ENCODE measurements around the gene EIF1B.

The EIF1B gene

DNA sequence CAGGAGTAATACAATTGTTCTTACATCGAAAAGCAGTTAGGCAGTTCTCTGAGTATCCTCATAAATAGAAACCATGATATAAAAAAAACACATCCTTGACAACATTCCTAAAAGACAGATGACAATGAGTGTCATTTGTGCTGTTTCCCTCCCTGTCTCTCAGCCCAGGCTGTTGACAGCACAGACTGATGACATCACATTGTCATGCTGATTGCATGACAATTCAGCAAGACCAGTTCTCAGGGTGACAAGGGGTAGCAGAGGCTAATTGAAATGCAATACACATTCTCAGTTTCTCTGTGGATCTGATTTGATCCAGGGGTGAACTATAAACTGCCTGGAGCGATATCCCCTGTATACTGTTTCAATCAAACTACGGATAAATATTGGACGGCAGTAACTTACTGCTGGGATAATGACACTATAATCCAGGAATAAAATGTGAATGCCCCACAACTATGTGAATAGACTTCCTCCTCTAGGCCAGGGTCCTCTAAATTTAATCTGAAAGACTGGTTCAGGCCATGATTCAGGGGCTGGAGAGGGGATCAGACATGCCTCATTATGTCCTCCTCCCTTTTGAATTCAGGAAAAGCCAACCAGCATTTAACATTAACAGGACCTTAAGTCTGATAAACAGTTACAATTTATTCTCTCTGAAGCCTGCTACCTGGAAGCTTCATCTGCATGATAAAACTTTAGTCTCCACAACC is 16.7 kb upstream of the EIF1B start:
- no peak for TF ChIP-seq JUND (IDR thresholded peaks at IDR 0.05; ENCODE audit: low read depth)
- DNase-seq (ENCODE audit: low read depth in 1 of 2, low spot score in 1 of 2) = no peak
- in situ Hi-C loops (cut with HindIII; ENCODE audit: low pct_unique_long_range_greater_than_20kb, low sequenced_read_pairs) = no loop called here

DNA sequence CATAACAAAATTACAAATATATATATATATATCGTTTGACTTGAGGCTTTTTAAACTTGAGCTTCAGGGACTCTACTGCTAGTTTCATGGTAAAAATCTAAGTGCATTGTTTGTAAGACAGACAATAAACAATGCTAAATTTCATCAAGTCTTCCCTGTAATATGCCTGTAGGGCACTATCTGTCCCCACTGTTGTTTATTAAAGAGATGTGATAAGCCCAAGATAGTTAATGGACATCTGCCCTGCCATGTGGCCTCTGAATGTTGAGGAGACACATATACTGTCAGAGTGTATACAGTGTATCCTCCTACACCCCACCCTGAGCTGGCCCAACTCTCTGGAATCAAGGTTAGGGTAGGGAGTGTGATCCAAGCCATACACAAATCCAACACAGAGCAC is 15.1 kb upstream of the EIF1B start:
- DNase-seq (ENCODE audit: low read depth in 1 of 2, low spot score in 1 of 2) = no peak
- TF ChIP-seq JUND (IDR thresholded peaks at IDR 0.05; ENCODE audit: low read depth) = no peak
- in situ Hi-C loops (cut with HindIII; ENCODE audit: low pct_unique_long_range_greater_than_20kb, low sequenced_read_pairs) = no loop called here

- no peak for DNase-seq (ENCODE audit: low read depth in 1 of 2, low spot score in 1 of 2)
- no peak for TF ChIP-seq JUND (IDR thresholded peaks at IDR 0.05; ENCODE audit: low read depth)
- in situ Hi-C loops (cut with HindIII; ENCODE audit: low pct_unique_long_range_greater_than_20kb, low sequenced_read_pairs) = no loop called here
These were observed 11.4 kb upstream of the EIF1B start for GRCh38 chr3:40298075-40298474.

DNA sequence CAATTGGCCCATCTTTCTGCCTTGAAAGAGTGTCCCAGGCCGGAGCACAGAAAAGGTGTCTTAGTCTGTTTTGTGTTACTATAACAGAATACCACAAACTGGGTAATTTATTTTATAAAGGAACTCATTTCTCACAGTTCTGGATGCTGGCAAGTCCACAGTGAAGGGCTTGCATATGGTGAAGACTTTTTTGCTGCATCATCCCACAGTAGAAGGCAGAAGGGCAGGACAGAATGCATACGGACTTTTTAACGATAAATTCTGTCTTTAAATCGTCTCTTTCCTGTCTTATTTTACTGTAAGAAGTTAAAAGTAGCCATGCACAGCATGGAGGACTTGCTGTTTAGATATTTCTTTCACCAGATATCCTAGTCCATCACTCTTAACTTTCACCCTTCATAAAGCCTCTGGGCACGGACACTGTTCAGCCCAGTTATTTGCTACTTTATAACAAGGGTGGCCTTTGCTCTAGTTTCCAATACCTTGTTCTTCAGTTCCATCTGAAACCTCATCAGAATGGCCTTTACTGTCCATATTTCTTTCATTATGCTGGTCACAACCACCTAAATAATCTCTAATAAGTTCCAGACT is 10.3 kb upstream of the EIF1B start:
- in situ Hi-C loops (cut with HindIII; ENCODE audit: low pct_unique_long_range_greater_than_20kb, low sequenced_read_pairs) = no loop called here
- TF ChIP-seq JUND (IDR thresholded peaks at IDR 0.05; ENCODE audit: low read depth) = no peak

GRCh38 chr3:40299721-40300335 is 9.7 kb upstream of the EIF1B start:
- no peak for TF ChIP-seq JUND (IDR thresholded peaks at IDR 0.05; ENCODE audit: low read depth)
- no peak for DNase-seq (ENCODE audit: low read depth in 1 of 2, low spot score in 1 of 2)
- in situ Hi-C loops (cut with HindIII; ENCODE audit: low pct_unique_long_range_greater_than_20kb, low sequenced_read_pairs) = no loop called here

More for the DNA sequence above, 10.3 kb upstream of the EIF1B start:
- no peak for DNase-seq (ENCODE audit: low read depth in 1 of 2, low spot score in 1 of 2)

DNA sequence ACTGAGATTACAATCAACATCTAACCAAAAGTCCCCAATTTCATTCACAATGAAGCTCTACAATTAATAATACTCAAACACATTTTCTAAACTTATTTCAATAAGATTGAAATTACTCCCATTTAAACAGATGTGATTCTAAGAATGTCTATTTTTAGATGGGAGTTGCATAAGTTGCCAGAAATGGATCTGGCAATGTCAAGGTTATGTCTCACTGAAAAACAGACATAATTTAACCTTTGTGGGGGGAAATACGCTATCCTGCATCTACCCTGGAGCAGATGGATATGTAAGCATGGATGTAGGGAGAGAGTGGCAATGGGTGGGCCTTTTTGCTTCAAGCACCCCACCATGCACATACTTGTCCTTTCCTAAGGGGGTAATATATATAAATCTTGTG is 6.7 kb upstream of the EIF1B start:
- TF ChIP-seq JUND (IDR thresholded peaks at IDR 0.05; ENCODE audit: low read depth) = no peak
- in situ Hi-C loops (cut with HindIII; ENCODE audit: low pct_unique_long_range_greater_than_20kb, low sequenced_read_pairs) = no loop called here
- no peak for DNase-seq (ENCODE audit: low read depth in 1 of 2, low spot score in 1 of 2)

DNA sequence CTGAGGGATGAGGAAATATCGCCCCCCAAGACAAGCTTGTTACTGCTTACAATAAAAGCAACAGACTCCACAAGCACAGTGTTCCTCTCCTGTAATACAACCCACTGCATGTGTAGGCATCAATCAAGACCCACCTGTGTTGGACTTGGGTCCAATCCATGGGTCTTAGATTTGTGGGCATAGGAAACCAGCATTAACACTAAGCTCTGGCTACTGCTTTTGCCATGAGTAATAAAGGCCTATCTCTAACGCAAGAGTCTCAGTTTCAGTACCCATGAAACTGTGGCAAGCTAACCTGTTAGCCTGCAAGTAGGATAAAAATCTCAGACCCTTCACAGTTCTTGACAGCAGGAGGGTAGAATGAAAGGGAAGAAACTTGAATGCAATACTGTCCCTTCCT is 5.2 kb upstream of the EIF1B start:
- no peak for DNase-seq (ENCODE audit: low read depth in 1 of 2, low spot score in 1 of 2)
- TF ChIP-seq JUND (IDR thresholded peaks at IDR 0.05; ENCODE audit: low read depth) = no peak
- in situ Hi-C loops (cut with HindIII; ENCODE audit: low pct_unique_long_range_greater_than_20kb, low sequenced_read_pairs) = no loop called here

- no peak for TF ChIP-seq JUND (IDR thresholded peaks at IDR 0.05; ENCODE audit: low read depth)
- in situ Hi-C loops (cut with HindIII; ENCODE audit: low pct_unique_long_range_greater_than_20kb, low sequenced_read_pairs) = no loop called here
These were observed 3.2 kb upstream of the EIF1B start for GRCh38 chr3:40306336-40306735.

GRCh38 chr3:40307176-40307575 is 2.3 kb upstream of the EIF1B start:
- no peak for TF ChIP-seq JUND (IDR thresholded peaks at IDR 0.05; ENCODE audit: low read depth)
- DNase-seq (ENCODE audit: low read depth in 1 of 2, low spot score in 1 of 2) = no peak
- in situ Hi-C loops (cut with HindIII; ENCODE audit: low pct_unique_long_range_greater_than_20kb, low sequenced_read_pairs) = no loop called here

More at GRCh38 chr3:40306336-40306735, 3.2 kb upstream of the EIF1B start:
- DNase-seq (ENCODE audit: low read depth in 1 of 2, low spot score in 1 of 2) = no peak

GRCh38 chr3:40308725-40309417 is 636 bp upstream of the EIF1B start:
- no peak for TF ChIP-seq JUND (IDR thresholded peaks at IDR 0.05; ENCODE audit: low read depth)
- in situ Hi-C loops (cut with HindIII; ENCODE audit: low pct_unique_long_range_greater_than_20kb, low sequenced_read_pairs) = no loop called here
- no peak for DNase-seq (ENCODE audit: low read depth in 1 of 2, low spot score in 1 of 2)

DNA sequence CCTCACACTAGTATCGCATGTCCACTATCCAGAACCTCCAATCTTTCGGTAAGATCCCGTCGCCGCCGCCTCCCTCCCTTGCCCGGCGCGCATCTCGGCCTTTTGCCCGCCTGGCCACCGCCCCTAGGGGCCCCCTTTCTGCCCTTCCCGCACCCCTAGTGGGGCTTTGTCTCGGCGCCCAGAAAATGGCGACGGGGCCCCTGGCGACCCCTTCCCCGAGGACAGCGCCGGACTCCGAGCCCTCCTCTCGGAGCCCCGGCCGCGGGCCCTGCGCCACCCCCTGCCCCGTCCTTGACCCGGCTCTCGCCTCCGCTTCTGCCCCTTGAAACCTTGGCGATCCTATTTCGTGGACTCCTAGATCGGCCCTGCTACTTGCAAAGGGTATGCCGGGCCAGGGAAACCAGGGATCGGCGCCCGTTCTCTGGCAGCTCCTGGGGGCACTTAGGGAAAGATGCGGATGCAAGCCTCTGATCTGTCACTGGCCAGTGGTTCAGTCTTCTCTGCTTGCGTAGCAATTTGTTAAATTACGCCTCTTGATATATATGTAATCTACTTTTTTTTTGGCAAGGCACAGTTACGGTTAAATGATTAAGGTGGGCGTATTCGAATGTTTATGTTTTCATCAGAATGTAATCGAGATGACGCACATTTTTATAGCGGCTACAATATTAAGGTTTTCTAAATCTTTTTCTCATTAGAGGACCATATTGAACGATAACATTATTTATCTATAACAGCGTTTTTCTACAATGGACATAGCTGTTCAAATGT is 603 bp downstream of the EIF1B start:
- in situ Hi-C loops (cut with HindIII; ENCODE audit: low pct_unique_long_range_greater_than_20kb, low sequenced_read_pairs) = no loop called here
- no peak for TF ChIP-seq JUND (IDR thresholded peaks at IDR 0.05; ENCODE audit: low read depth)
- peak; percentile 15 to 24 for DNase-seq (ENCODE audit: low read depth in 1 of 2, low spot score in 1 of 2)

DNA sequence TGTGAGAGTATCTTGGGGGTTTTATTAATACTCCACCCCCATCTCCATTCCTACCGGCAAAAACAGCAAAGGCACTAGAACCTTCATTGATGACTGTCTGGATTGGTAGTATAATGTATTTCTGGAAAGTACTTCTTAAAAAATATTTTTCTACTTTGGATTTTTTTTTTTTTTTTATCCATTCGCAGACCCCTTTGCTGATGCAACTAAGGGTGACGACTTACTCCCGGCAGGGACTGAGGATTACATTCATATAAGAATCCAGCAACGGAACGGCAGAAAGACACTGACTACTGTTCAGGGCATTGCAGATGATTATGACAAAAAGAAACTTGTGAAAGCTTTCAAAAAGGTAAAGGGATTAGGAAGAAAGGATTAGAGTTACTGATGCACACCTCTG is 1.2 kb downstream of the EIF1B start:
- in situ Hi-C loops (cut with HindIII; ENCODE audit: low pct_unique_long_range_greater_than_20kb, low sequenced_read_pairs) = no loop called here
- no peak for DNase-seq (ENCODE audit: low read depth in 1 of 2, low spot score in 1 of 2)
- TF ChIP-seq JUND (IDR thresholded peaks at IDR 0.05; ENCODE audit: low read depth) = no peak

All from T47D (cell line).